Lung (tissue), 12 donors: ENCODE results near the gene EXO1. TPM values are rescaled to one million over a fixed set of nuclear protein-coding genes. Genes with fewer than 3 reads are reported as not detected.

Experiments used
- ATAC-seq: fragments of 200-7000 bp; cut with Tn5 transposase; one replicate; pipeline ENCODE4 v1.9.1; 2020; ENCODE audit warnings: moderate number of reproducible peaks; ENCODE audit not compliant: insufficient read depth, low FRiP score
- DNase-seq, 3 donors: peaks; one replicate each; pipeline ENCODE4 v3.0.0-alpha.2; 2013 to 2017
- H3K27ac ChIP-seq, 2 donors: one replicate each; pipeline ENCODE4 v1.5.1; 2013; ENCODE audit warnings: mild to moderate bottlenecking in 2 of 2, moderate library complexity in 2 of 2, control low read depth in 1 of 2, inconsistent platforms in 1 of 2, low read depth in 1 of 2, low read length in 1 of 2
- H3K27me3 ChIP-seq, 3 donors: one replicate each; pipeline ENCODE4 v1.5.1; 2013; ENCODE audit warnings: low read length in 2 of 3; ENCODE audit not compliant: control insufficient read depth in 3 of 3, insufficient read depth in 3 of 3
- H3K36me3 ChIP-seq, 4 donors: one replicate each; pipeline ENCODE4 v1.5.1; 2013; ENCODE audit warnings: low read length in 4 of 4, mild to moderate bottlenecking in 1 of 4, moderate library complexity in 1 of 4; ENCODE audit not compliant: control insufficient read depth in 4 of 4, insufficient read depth in 4 of 4
- H3K4me1 ChIP-seq, 5 donors: one replicate each; pipeline ENCODE4 v1.5.1; 2013; ENCODE audit warnings: low read length in 5 of 5, mild to moderate bottlenecking in 2 of 5, moderate library complexity in 1 of 5; ENCODE audit not compliant: control insufficient read depth in 5 of 5, insufficient read depth in 5 of 5
- H3K4me3 ChIP-seq: one replicate; pipeline ENCODE4 v1.5.1; 2013; ENCODE audit warnings: mild to moderate bottlenecking, control low read depth, moderate library complexity
- H3K9ac ChIP-seq, 2 donors: one replicate each; pipeline ENCODE4 v1.5.1; 2013; ENCODE audit warnings: low read length in 2 of 2, control low read depth in 1 of 2; ENCODE audit not compliant: insufficient read depth in 1 of 2
- H3K9me3 ChIP-seq, 4 donors: one replicate each; pipeline ENCODE4 v1.5.1; 2013; ENCODE audit warnings: low read length in 3 of 4, mild to moderate bottlenecking in 1 of 4, moderate library complexity in 1 of 4; ENCODE audit not compliant: control insufficient read depth in 4 of 4, insufficient read depth in 3 of 4
- CTCF ChIP-seq: IDR thresholded peaks from 2 replicates; pipeline ENCODE4 v1.5.1; 2012; ENCODE audit warnings: mild to moderate bottlenecking; ENCODE audit errors: control extremely low read depth, extremely low read depth
- WGBS, 2 donors: extraction: QIAGEN DNeasy Blood & Tissue Kit; methylation state at CpG; one replicate each; pipeline ENCODE4 v1.1.7; 2013; 5-methylcytosine and 5-hydroxymethylcytosine counted together
- polyA plus RNA-seq, 2 donors: library from polyadenylated mRNA; stranded (reverse); fragments of 200-250 nt; gene quantifications; one replicate each; pipeline ENCODE4 v1.2.1, GENCODE V29; 2013
- total RNA-seq, 2 donors: library from RNA; depleted of rRNA in 1 of 2; stranded (reverse); fragments of >200 nt in 1 of 2; gene quantifications; one replicate each; pipeline ENCODE4 v1.2.1, GENCODE V29; 2014 to 2021
- donor health status: control.
- donor health status: control.
- donor health status: Bipolar disorder and iron deficiency.
- donor health status: healthy.
- donor health status: DM: yes; HTN: yes; CAD: no.

EXO1 gene
- total and polyA plus RNA-seq, 4 donors: 0.44 to 2.5 (median 0.92) TPM

- TF ChIP-seq CTCF: no peak
These were observed 10.6 kb upstream of the EXO1 start for GRCh38 chr1:241837416-241837815.

GRCh38 chr1:241837901-241838300 is 10.1 kb upstream of the EXO1 start:
- 75 to 81% methylated on average over 4 of the region's 4 CpGs for WGBS, 2 donors
- no peaks in the 10 kb centered on the region for H3K36me3 ChIP-seq
- H3K4me3 ChIP-seq: no peak overlapping the region
- no peak for DNase-seq
- H3K27me3 ChIP-seq: peaks cover 0 to 3% (median 0%) of the 10 kb centered on the region in 3 donors
- H3K9me3 ChIP-seq: no peaks in the 10 kb centered on the region
- H3K4me1 ChIP-seq: no peaks in the 10 kb centered on the region
- no peak for ATAC-seq
- H3K9ac ChIP-seq: no peak overlapping the region
- no peak for TF ChIP-seq CTCF
- no peak overlapping the region for H3K27ac ChIP-seq

More at GRCh38 chr1:241837416-241837815, 10.6 kb upstream of the EXO1 start:
- Histone ChIP-seq H3K27me3 (peaks cover 0 to 2% (median 0%) of the 10 kb centered on the region in 3 donors), H3K9me3 (no peaks in the 10 kb centered on the region), H3K27ac (no peak overlapping the region), H3K36me3 (no peaks in the 10 kb centered on the region), H3K4me3 (no peak overlapping the region), H3K4me1 (no peaks in the 10 kb centered on the region), H3K9ac (no peak overlapping the region)
- no peak for DNase-seq
- ATAC-seq: no peak
- 86 to 91% methylated on average over 5 of the region's 5 CpGs for WGBS, 2 donors

GRCh38 chr1:241838897-241839296 is 9.1 kb upstream of the EXO1 start:
- WGBS, 2 donors: 91 to 95% methylated on average over 5 of the region's 5 CpGs
- Histone ChIP-seq H3K4me3 (no peak overlapping the region), H3K27me3 (peaks cover 0 to 5% (median 0%) of the 10 kb centered on the region in 3 donors), H3K9ac (no peak overlapping the region), H3K9me3 (no peaks in the 10 kb centered on the region), H3K4me1 (no peaks in the 10 kb centered on the region), H3K27ac (no peak overlapping the region), H3K36me3 (no peaks in the 10 kb centered on the region)
- DNase-seq (no peak), ATAC-seq (no peak)
- TF ChIP-seq CTCF: no peak

GRCh38 chr1:241839369-241839979 is 8.5 kb upstream of the EXO1 start:
- Histone ChIP-seq H3K36me3 (no peaks in the 10 kb centered on the region), H3K27me3 (peaks cover 0 to 5% (median 0%) of the 10 kb centered on the region in 3 donors), H3K4me1 (no peaks in the 10 kb centered on the region), H3K27ac (no peak overlapping the region), H3K9me3 (no peaks in the 10 kb centered on the region), H3K4me3 (no peak overlapping the region), H3K9ac (no peak overlapping the region)
- TF ChIP-seq CTCF: no peak
- WGBS, 2 donors: 85 to 91% methylated on average over 6 of the region's 6 CpGs
- DNase-seq: no peak
- no peak for ATAC-seq
